Erythroblast (primary cell): Measurements from ENCODE around the gene RYR2.
A peak's percentile ranks its signal among the peaks of the same experiment; 100 is the strongest.

Experiments used
- DNase-seq, 2 experiments: peaks; one replicate each; lab custom pipeline; 2025; lab: John Stamatoyannopoulos, UW
- GATA1 ChIP-seq: IDR thresholded peaks from 2 replicates; pipeline ENCODE4 v1.6.1; 2011; ENCODE audit warnings: low read depth, mild to moderate bottlenecking, control low read depth, low read length, moderate library complexity
- POLR2A ChIP-seq: IDR thresholded peaks from 2 replicates; pipeline ENCODE4 v1.6.1; 2011; ENCODE audit warnings: mild to moderate bottlenecking, low read length

The RYR2 gene

GRCh38 chr1:237012788-237013383 is 29.1 kb upstream of the RYR2 start:
- TF ChIP-seq POLR2A (no peak), GATA1 (no peak)
- DNase-seq: peak in 1 of 2 experiments; percentile 14

GRCh38 chr1:237013608-237014007 is 28.4 kb upstream of the RYR2 start:
- TF ChIP-seq GATA1 (no peak), POLR2A (no peak)
- DNase-seq: no peak

- TF ChIP-seq POLR2A: no peak
- TF ChIP-seq GATA1: no peak
- DNase-seq: no peak
These were observed 25.4 kb upstream of the RYR2 start for GRCh38 chr1:237016626-237017025.

GRCh38 chr1:237018896-237019295 is 23.1 kb upstream of the RYR2 start:
- TF ChIP-seq POLR2A (no peak), GATA1 (no peak)
- no peak for DNase-seq

GRCh38 chr1:237025358-237026074 is 16.5 kb upstream of the RYR2 start:
- TF ChIP-seq GATA1 (no peak), POLR2A (no peak)
- no peak for DNase-seq

- no peak for TF ChIP-seq POLR2A
- DNase-seq: no peak
These were observed 12.7 kb upstream of the RYR2 start for GRCh38 chr1:237029240-237029639.

- no peak for TF ChIP-seq GATA1
- no peak for TF ChIP-seq POLR2A
These were observed 12.0 kb upstream of the RYR2 start for GRCh38 chr1:237029850-237030535.

GRCh38 chr1:237031480-237031879 is 10.5 kb upstream of the RYR2 start:
- no peak for TF ChIP-seq POLR2A

More at GRCh38 chr1:237029850-237030535, 12.0 kb upstream of the RYR2 start:
- DNase-seq: no peak

GRCh38 chr1:237032029-237032428 is 10.0 kb upstream of the RYR2 start:
- DNase-seq: no peak
- TF ChIP-seq POLR2A: no peak
- TF ChIP-seq GATA1: no peak

More at GRCh38 chr1:237031480-237031879, 10.5 kb upstream of the RYR2 start:
- no peak for DNase-seq

- no peak for TF ChIP-seq GATA1
- TF ChIP-seq POLR2A: no peak
- no peak for DNase-seq
These were observed 8.9 kb upstream of the RYR2 start for GRCh38 chr1:237033061-237033460.

GRCh38 chr1:237033804-237034203 is 8.2 kb upstream of the RYR2 start:
- DNase-seq: no peak
- TF ChIP-seq GATA1: no peak
- no peak for TF ChIP-seq POLR2A

- TF ChIP-seq POLR2A (no peak), GATA1 (no peak)
- no peak for DNase-seq
These were observed 6.2 kb upstream of the RYR2 start for GRCh38 chr1:237035759-237036158.

- no peak for DNase-seq
- TF ChIP-seq POLR2A (no peak), GATA1 (no peak)
These were observed 3.8 kb upstream of the RYR2 start for GRCh38 chr1:237038211-237038610.

GRCh38 chr1:237040823-237041222 is 1.2 kb upstream of the RYR2 start:
- TF ChIP-seq GATA1 (no peak), POLR2A (no peak)
- DNase-seq: no peak
